Gastrocnemius medialis (tissue), 4 donors: ENCODE data around the gene SEC62. TPM values are rescaled to one million over a fixed set of nuclear protein-coding genes. Genes with fewer than 3 reads are reported as not detected.
A peak's percentile ranks its signal among the peaks of the same experiment; 100 is the strongest.

Experiments used
- ATAC-seq, 2 donors: fragments of 150-250 bp; one replicate each; pipeline ENCODE4 v1.9.1; 2016
- DNase-seq, 2 donors: peaks; one replicate each; pipeline ENCODE4 v3.0.0-alpha.2; 2019
- H3K27ac ChIP-seq, 4 donors: fragments of 200-600 bp; sonication (generic); 1 replicate in 1 of 4; 2 replicates in 3 of 4; pipeline ENCODE4 v1.5.1; 2016 to 2018; ENCODE audit warnings: mild to moderate bottlenecking in 2 of 4, moderate library complexity in 1 of 4
- H3K27me3 ChIP-seq, 3 donors: fragments of 200-600 bp; sonication (generic) in 2 of 3; 1 replicate in 1 of 3; 2 replicates in 2 of 3; pipeline versions ENCODE4 v1.5.1 to v1.6.0; 2016 to 2019; ENCODE audit warnings: mild to moderate bottlenecking in 1 of 3, moderate library complexity in 1 of 3
- H3K36me3 ChIP-seq, 2 donors: fragments of 200-600 bp; sonication (generic) in 1 of 2; one replicate each; pipeline ENCODE4 v1.5.1; 2017 to 2018
- H3K4me1 ChIP-seq, 2 donors: fragments of 200-600 bp; sonication (generic) in 1 of 2; one replicate each; pipeline ENCODE4 v1.5.1; 2016 to 2017; ENCODE audit warnings: mild to moderate bottlenecking in 2 of 2
- H3K4me3 ChIP-seq, 4 donors: fragments of 200-600 bp; sonication (generic) in 3 of 4; 1 replicate in 1 of 4; 2 replicates in 3 of 4; pipeline ENCODE4 v1.5.1; 2016 to 2019; ENCODE audit warnings: mild to moderate bottlenecking in 2 of 4
- H3K9me3 ChIP-seq, 3 donors: fragments of 200-600 bp; sonication (generic) in 2 of 3; 1 replicate in 1 of 3; 2 replicates in 2 of 3; pipeline ENCODE4 v1.5.1; 2016 to 2019
- POLR2A ChIP-seq, 2 donors: fragments of 450-650 bp; IDR thresholded peaks; one replicate each; pipeline ENCODE4 v1.6.1; 2017; ENCODE audit warnings: antibody characterized with exemption in 2 of 2, mild to moderate bottlenecking in 2 of 2, moderate library complexity in 2 of 2
- in situ Hi-C, 4 donors: fragments of 200-750 bp; cut with MboI; loops; one replicate each; pipeline versions ENCODE4 v1.15.0 to v1.8.0; 2017; ENCODE audit warnings: low sequenced_read_pairs in 4 of 4
- intact Hi-C: fragments of 100-400 bp; cut with DNase I; formaldehyde crosslinking; loops from one replicate; pipeline ENCODE4 v1.15.1; 2023; ENCODE audit warnings: low total_unique reads
- total RNA-seq, 4 donors: library from RNA; depleted of rRNA; stranded (reverse); fragments of >200 nt; gene quantifications; one replicate each; pipeline versions ENCODE4 v1.1.0 to v1.2.3, GENCODE V29; 2016
- TF ChIP-seq, protein P1 (sequence below), 5 experiments: fragments of 450-650 bp in 3 of 5; fragments of 200-600 bp in 2 of 5; sonication (generic) in 2 of 5; IDR thresholded peaks in 4 of 5; conservative IDR thresholded peaks in 1 of 5; 1 replicate in 4 of 5; 2 replicates in 1 of 5; pipeline ENCODE4 v1.5.1; 2016 to 2019; ENCODE audit warnings: antibody characterized with exemption in 5 of 5, mild to moderate bottlenecking in 3 of 5, moderate library complexity in 3 of 5

Gene SEC62
- total RNA-seq, 4 donors from 2014 or later = 22.6 to 42.8 (median 30.4) TPM

DNA sequence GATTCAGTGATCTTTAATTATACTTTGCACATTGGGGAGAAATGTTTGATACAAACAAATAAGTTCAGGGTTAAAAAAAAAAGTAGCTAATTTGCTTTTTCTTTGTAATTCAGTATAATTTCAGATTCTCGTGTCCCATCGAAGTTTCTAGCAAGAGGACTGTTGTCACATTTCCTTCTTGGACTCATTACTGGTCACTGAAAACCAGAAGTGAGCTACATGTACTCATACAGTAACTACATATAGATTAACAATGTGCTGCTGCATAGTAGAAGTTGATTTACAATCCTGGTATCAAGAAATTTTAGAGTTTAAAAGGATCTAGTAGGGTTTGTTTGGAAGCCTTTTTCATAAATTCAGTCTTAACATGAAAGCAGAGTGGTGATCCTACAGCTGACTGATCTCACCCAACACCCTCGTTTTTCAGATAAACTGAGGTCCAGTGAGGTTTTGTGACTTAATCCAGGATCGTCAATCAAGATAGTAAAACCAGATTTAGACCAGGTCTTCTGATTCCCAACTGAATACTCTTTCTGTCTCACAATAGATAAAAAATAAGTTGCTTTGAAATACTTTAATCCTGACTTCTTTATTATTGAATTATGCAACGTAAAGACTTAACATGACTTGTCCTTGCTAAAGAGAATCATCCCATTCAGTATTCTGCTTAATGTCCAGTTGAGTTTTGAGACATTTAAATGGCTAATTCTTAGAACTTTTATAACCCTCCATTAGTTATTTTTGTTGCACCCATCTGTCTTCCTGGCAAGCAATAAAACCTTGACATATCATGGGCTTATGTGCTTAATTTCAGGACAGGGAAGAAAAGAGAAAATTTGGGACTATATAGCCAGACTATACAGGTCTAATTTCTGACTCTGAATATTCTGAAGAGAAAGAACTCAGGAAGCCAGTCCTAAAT, 2.8 kb downstream of the SEC62 start:
- intact Hi-C loops = loop anchor here (5.0 kb wide), 1 partner anchor 197 kb away; the partner anchor contains the start of gene MYNN
- Histone ChIP-seq H3K36me3 (no peaks in the 10 kb centered on the region), H3K27me3 (no peaks in the 10 kb centered on the region), H3K4me3 (no peak overlapping the region), H3K9me3 (no peaks in the 10 kb centered on the region), H3K27ac (peak overlapping the region in 1 of 4 donors; percentile 97), H3K4me1 (peaks cover 36 to 48% of the 10 kb centered on the region in 2 donors)
- in situ Hi-C loops = loop anchor here in 1 of 4 donors (10.0 kb wide), 1 partner anchor 195 kb away; the partner anchor contains the start of gene MYNN
- TF ChIP-seq, protein P1, sequence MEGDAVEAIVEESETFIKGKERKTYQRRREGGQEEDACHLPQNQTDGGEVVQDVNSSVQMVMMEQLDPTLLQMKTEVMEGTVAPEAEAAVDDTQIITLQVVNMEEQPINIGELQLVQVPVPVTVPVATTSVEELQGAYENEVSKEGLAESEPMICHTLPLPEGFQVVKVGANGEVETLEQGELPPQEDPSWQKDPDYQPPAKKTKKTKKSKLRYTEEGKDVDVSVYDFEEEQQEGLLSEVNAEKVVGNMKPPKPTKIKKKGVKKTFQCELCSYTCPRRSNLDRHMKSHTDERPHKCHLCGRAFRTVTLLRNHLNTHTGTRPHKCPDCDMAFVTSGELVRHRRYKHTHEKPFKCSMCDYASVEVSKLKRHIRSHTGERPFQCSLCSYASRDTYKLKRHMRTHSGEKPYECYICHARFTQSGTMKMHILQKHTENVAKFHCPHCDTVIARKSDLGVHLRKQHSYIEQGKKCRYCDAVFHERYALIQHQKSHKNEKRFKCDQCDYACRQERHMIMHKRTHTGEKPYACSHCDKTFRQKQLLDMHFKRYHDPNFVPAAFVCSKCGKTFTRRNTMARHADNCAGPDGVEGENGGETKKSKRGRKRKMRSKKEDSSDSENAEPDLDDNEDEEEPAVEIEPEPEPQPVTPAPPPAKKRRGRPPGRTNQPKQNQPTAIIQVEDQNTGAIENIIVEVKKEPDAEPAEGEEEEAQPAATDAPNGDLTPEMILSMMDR (IDR thresholded peaks at IDR 0.05 in 4 of 5, conservative IDR thresholded peaks at IDR 0.05 in 1 of 5) = no peak
- TF ChIP-seq POLR2A (IDR thresholded peaks at IDR 0.05) = no peak
- ATAC-seq = no peak
- no peak for DNase-seq

DNA sequence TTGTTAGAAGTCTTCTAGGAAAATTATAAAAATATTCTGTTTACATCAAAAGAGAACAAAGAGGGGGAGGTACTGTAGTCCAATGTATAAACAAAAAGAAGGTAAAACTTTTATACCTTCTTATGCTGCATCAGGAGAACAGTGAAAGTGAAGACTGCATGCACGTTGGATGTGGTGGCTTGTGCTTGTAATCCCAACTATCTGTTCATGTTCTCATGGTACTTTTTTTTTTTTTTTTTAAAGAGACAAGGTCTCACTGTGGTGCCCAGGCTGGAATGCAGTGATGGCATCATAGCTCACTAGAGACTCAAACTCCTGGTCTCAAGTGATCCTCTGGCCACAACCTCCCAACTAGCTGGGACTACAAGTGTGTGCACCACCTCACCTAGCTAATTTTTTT, 4.2 kb downstream of the SEC62 start:
- no peaks in the 10 kb centered on the region for H3K27me3 ChIP-seq
- TF ChIP-seq, protein P1 (IDR thresholded peaks at IDR 0.05 in 4 of 5, conservative IDR thresholded peaks at IDR 0.05 in 1 of 5) = no peak
- no peak for TF ChIP-seq POLR2A (IDR thresholded peaks at IDR 0.05)
- H3K4me1 ChIP-seq = peaks cover 36 to 48% of the 10 kb centered on the region in 2 donors
- no peaks in the 10 kb centered on the region for H3K9me3 ChIP-seq
- intact Hi-C loops (no loop called here), in situ Hi-C loops (no loop called here)
- ATAC-seq (no peak), DNase-seq (no peak)
- H3K4me3 ChIP-seq = no peak overlapping the region
- H3K36me3 ChIP-seq = peaks cover 0 to 2% of the 10 kb centered on the region in 2 donors
- H3K27ac ChIP-seq = no peak overlapping the region

DNA sequence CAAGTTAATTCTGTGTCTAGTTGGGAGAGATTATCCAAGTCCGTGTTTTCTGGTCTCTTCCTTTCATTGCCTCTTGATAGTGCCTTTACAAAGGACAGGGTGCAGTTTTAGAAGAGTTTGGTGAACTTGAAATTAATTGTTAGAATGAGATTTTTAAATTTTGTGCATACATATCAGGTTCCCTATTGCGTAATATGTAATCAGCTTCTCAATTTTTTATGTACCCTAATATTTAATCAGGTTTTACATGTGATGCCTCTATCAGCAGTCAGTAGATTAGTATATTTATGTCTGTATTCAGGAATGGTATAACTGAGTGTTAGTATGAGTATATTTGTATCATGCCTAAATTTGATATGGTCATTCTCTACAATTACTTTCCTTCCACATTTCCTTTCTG, 4.9 kb downstream of the SEC62 start:
- no peaks in the 10 kb centered on the region for H3K9me3 ChIP-seq
- intact Hi-C loops (no loop called here), in situ Hi-C loops (no loop called here)
- no peaks in the 10 kb centered on the region for H3K27me3 ChIP-seq
- peaks cover 0 to 9% of the 10 kb centered on the region in 2 donors for H3K36me3 ChIP-seq
- no peak overlapping the region for H3K27ac ChIP-seq
- no peak for DNase-seq
- TF ChIP-seq, protein P1 (IDR thresholded peaks at IDR 0.05 in 4 of 5, conservative IDR thresholded peaks at IDR 0.05 in 1 of 5) = no peak
- TF ChIP-seq POLR2A (IDR thresholded peaks at IDR 0.05) = no peak
- no peak overlapping the region for H3K4me3 ChIP-seq
- peaks cover 36 to 43% of the 10 kb centered on the region in 2 donors for H3K4me1 ChIP-seq
- no peak for ATAC-seq

DNA sequence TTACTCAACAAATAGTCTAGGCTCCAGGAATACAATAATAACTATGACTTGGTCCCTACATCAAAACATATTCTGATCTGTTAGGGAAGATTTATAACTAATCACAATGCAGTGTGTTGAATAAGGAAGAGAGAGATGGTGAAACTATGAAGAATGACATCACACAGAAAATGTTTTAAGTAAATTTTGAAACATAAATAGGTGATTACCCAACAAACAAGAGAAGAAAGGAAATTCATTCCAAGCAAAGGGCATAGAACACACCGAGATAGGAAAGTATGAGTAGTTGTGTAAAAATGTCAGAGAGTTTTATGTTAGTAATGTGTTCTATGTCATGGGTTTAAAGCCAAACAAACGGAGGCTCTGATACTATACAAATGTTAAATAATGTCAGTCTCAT, 13.4 kb downstream of the SEC62 start:
- H3K9me3 ChIP-seq = no peaks in the 10 kb centered on the region
- H3K4me1 ChIP-seq = no peaks in the 10 kb centered on the region
- intact Hi-C loops (no loop called here), in situ Hi-C loops (no loop called here)
- no peak for ATAC-seq
- peaks cover 5 to 88% of the 10 kb centered on the region in 2 donors for H3K36me3 ChIP-seq
- no peaks in the 10 kb centered on the region for H3K27me3 ChIP-seq
- TF ChIP-seq, protein P1 (IDR thresholded peaks at IDR 0.05 in 4 of 5, conservative IDR thresholded peaks at IDR 0.05 in 1 of 5) = no peak
- TF ChIP-seq POLR2A (IDR thresholded peaks at IDR 0.05) = no peak
- no peak overlapping the region for H3K27ac ChIP-seq
- no peak overlapping the region for H3K4me3 ChIP-seq
- no peak for DNase-seq
